Common myeloid progenitor, CD34-positive (primary cell): ENCODE measurements around the gene MTSS2.
A peak's percentile ranks its signal among the peaks of the same experiment; 100 is the strongest.

Experiments
- CTCF ChIA-PET: fragments of 350-600 bp; sonication (Branson Sonifier 250); formaldehyde crosslinking; loops from one replicate; lab custom pipeline; 2021; ENCODE audit warnings: antibody characterized with exemption; lab: Charles Lee
- POLR2A ChIA-PET: fragments of 350-600 bp; sonication (Branson Sonifier 250); formaldehyde crosslinking; loops from one replicate; lab custom pipeline; 2021; ENCODE audit warnings: antibody characterized with exemption; lab: Charles Lee
- DNase-seq, 3 donors: peaks; one replicate each; pipeline versions ENCODE4 v3.0.0 to v3.0.0-alpha.2; 2013
- H3K27ac ChIP-seq, 2 experiments: 1 replicate in 1 of 2; 2 replicates in 1 of 2; pipeline ENCODE4 v1.7.0; 2013; ENCODE audit warnings: inconsistent platforms in 2 of 2, low read length in 2 of 2, mild to moderate bottlenecking in 2 of 2, low read depth in 1 of 2, moderate library complexity in 1 of 2; ENCODE audit not compliant: severe bottlenecking in 2 of 2, insufficient read depth in 1 of 2, poor library complexity in 1 of 2
- H3K27me3 ChIP-seq, 5 experiments: replicated peaks in 2 of 5; 1 replicate in 3 of 5; 2 replicates in 2 of 5; pipeline versions ENCODE4 v1.6.1 to v1.7.0; 2013; ENCODE audit warnings: low read length in 4 of 5, mild to moderate bottlenecking in 2 of 5, moderate library complexity in 2 of 5, inconsistent platforms in 1 of 5; ENCODE audit not compliant: insufficient read depth in 5 of 5, control insufficient read depth in 4 of 5
- H3K36me3 ChIP-seq, 4 experiments: 1 replicate in 2 of 4; 2 replicates in 2 of 4; pipeline versions ENCODE4 v1.6.1 to v1.7.0; 2013; ENCODE audit warnings: low read length in 3 of 4, control low read depth in 1 of 4, mild to moderate bottlenecking in 1 of 4; ENCODE audit not compliant: control insufficient read depth in 4 of 4, insufficient read depth in 4 of 4
- H3K4me1 ChIP-seq, 4 experiments: 1 replicate in 3 of 4; 2 replicates in 1 of 4; pipeline versions ENCODE4 v1.6.1 to v1.7.1; 2013; ENCODE audit warnings: low read length in 3 of 4, mild to moderate bottlenecking in 3 of 4, control low read depth in 1 of 4, inconsistent platforms in 1 of 4, moderate library complexity in 1 of 4; ENCODE audit not compliant: control insufficient read depth in 4 of 4, insufficient read depth in 4 of 4; ENCODE audit errors: control extremely low read depth in 1 of 4
- H3K4me3 ChIP-seq, 7 experiments: 1 replicate in 4 of 7; 2 replicates in 3 of 7; pipeline versions ENCODE4 v1.5.1 to v1.7.0; 2013; ENCODE audit warnings: mild to moderate bottlenecking in 7 of 7, low read length in 6 of 7, moderate library complexity in 6 of 7, inconsistent platforms in 2 of 7, low read depth in 2 of 7, control low read depth in 1 of 7; ENCODE audit not compliant: insufficient read depth in 4 of 7, control insufficient read depth in 1 of 7; ENCODE audit errors: extremely low read depth in 1 of 7
- H3K9me3 ChIP-seq, 5 experiments: 1 replicate in 4 of 5; 2 replicates in 1 of 5; pipeline versions ENCODE4 v1.6.1 to v1.7.1; 2013; ENCODE audit warnings: low read length in 4 of 5, mild to moderate bottlenecking in 2 of 5, inconsistent platforms in 1 of 5, low read depth in 1 of 5, moderate library complexity in 1 of 5; ENCODE audit not compliant: control insufficient read depth in 4 of 5, insufficient read depth in 2 of 5; ENCODE audit errors: control extremely low read depth in 1 of 5
- WGBS: methylation state at CpG from one replicate; pipeline ENCODE4 v1.1.5; 2013; ENCODE audit not compliant: insufficient coverage; 5-methylcytosine and 5-hydroxymethylcytosine counted together

Gene MTSS2

DNA sequence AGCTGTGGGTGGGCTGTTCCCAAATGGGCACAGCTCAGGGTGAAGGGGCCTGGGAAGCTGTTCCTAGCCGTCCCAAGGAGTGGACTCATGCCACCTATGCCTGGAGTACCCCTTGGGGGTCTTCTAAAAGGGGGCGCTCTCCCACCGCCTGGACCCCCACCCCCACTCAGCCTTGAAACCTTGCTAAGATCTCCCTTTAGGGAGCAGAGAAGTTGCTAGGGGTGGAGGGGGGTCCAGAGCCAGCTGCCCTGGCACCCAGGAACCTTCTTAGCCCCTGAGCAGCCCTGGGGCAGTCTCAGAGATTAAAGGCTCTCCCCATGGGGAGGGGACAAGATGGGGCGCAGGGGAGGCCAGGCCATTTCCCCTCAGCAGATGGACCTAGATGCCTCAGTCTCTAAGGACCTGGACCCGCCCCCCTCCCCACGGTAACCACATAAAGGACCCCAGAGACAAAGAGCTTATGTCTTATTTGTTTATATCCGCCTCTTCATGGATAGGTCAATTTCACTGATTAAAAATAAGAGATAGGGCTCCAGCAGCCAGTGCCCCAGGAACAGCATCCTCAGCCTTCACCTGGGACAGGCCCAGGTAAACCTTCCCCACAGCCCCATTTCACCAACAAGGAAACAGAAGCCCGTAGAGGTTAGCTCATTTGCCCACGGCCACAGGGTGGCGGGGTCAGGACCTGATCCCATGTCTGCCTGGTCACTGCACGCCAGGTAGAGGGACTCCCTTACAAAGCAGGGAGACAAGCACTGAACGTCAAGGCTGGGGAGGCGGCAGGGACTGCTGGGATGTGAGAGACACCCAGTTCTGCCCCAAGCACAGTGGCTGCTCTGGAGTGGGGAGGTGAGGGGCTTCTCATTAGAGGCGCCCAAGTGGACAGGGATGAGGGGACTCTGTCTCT, 3.4 kb downstream of the MTSS2 start:
- no peak overlapping the region for H3K4me3 ChIP-seq
- ChIA-PET POLR2A (no interaction called here), CTCF (interaction anchor here (0.6 to 11.2 kb wide), 5 partner anchors 13 to 86 kb away, joined by 3 to 97 read pairs (median 4); no protein-coding TSS in a partner anchor)
- no peak for DNase-seq
- H3K4me1 ChIP-seq = peaks cover 0 to 36% (median 31%) of the 10 kb centered on the region in 4 experiments
- H3K36me3 ChIP-seq = peaks cover 0 to 27% (median 14%) of the 10 kb centered on the region in 4 experiments
- H3K27ac ChIP-seq = no peak overlapping the region
- WGBS = 92% methylated on average over 8 of the region's 14 CpGs
- H3K27me3 ChIP-seq = no peaks in the 10 kb centered on the region
- H3K9me3 ChIP-seq = no peaks in the 10 kb centered on the region

DNA sequence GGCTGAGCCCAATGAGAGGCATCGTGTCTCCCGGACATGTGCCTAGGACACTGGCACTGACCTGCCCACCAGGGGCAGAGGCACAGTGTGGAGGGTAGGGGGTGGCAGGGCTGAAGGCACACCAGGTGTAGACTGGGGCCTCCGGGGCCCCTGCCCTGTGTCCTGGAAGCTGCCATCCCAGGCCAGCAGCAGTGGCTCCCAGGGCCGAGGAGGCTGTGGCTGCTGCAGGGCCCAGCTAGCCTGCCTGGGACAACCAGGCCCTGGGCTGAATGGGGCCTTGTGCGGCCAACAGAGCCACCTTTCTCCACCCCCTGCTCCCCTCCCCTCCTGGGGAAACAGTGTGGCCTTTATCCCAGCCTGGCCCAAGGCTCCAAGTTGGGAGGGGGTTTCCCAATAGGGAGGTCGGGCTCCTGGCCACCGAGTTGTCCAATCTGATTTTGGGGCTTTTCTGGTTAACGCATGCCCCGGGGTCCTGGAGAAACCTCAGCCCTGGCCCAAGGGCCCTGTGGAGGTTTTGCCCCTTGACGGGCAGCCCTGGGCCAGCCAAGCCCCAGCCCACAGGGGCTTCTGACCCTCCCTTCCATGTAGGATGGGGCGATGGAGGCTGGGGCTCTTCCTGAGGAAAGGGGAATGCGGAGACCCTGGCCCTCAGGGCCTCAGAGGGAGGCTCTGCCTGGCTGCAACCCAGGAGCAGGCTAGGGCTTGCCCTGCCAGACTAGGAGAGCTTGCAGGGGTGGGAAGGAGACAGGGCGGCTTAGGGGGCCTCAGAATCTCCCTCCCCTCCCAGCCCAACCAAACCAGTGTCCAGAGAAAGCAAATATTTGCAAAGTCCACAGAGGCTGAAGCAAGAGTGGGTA, 4.2 kb downstream of the MTSS2 start:
- H3K27me3 ChIP-seq = no peaks in the 10 kb centered on the region
- DNase-seq = no peak
- CTCF ChIA-PET = interaction anchor here (0.7 to 11.2 kb wide), 5 partner anchors 8 to 87 kb away, joined by 3 to 97 read pairs (median 9); no protein-coding TSS in a partner anchor
- WGBS = 76% methylated on average over 10 of the region's 13 CpGs
- H3K9me3 ChIP-seq = no peaks in the 10 kb centered on the region
- H3K36me3 ChIP-seq = peaks cover 0 to 35% (median 16%) of the 10 kb centered on the region in 4 experiments
- H3K4me1 ChIP-seq = peaks cover 0 to 32% (median 29%) of the 10 kb centered on the region in 4 experiments
- H3K27ac ChIP-seq = no peak overlapping the region
- no peak overlapping the region for H3K4me3 ChIP-seq
- POLR2A ChIA-PET = no interaction called here

GRCh38 chr16:70680495-70681381, 5.1 kb downstream of the MTSS2 start:
- Histone ChIP-seq H3K4me1 (peaks cover 0 to 26% (median 23%) of the 10 kb centered on the region in 4 experiments), H3K36me3 (peaks cover 0 to 40% (median 24%) of the 10 kb centered on the region in 4 experiments), H3K27ac (no peak overlapping the region), H3K4me3 (no peak overlapping the region), H3K27me3 (no peaks in the 10 kb centered on the region), H3K9me3 (no peaks in the 10 kb centered on the region)
- ChIA-PET POLR2A (interaction anchor here (0.7 kb wide), 1 partner anchor 54 kb away, joined by 4 read pairs; no protein-coding TSS in a partner anchor), CTCF (interaction anchor here (0.6 to 11.2 kb wide), 5 partner anchors 9 to 95 kb away, joined by 3 to 97 read pairs (median 3); no protein-coding TSS in a partner anchor)
- 82% methylated on average over 10 of the region's 18 CpGs for WGBS
- DNase-seq = no peak

DNA sequence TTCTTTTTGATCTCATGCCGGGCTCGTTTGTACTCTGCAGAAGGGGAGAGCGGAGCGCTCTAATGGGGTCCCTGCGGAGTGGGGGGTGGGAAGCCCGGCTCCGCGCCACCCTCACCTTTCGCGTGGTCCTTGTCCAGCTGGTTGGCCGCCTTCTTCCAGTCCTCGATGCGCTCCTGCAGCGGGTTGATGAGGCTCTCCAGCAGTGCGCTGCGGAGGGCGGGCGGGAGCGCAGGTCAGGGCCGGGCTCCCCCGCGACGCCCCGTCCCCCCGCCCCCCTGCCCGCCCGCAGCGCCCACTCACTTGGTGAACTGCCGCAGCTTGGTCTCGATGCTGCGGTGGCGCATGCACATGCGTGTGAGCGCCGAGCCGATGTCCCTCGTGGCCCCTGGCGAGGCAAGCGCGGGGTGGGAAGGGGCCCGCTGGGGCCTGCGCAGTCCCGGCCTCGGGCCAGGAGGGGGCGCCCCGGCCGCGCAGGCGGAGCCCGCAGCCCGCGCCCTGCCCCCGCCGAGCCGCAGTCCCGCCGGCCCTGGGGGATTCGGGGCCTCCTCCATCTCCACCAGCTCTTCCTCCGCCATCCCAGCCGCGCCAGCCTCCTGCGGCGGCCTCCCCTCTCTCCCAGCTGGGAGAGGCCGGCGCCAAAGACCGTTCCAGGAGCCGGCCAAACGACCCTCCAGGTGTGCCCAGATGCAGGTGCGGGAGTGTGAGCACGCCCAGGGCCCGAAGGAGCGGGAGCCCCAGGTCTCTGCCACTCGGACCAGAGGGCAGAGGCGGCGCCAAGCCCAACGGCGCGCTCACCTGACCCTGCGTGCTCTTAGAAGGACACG, 6.0 kb downstream of the MTSS2 start:
- 92% methylated on average over 59 of the region's 80 CpGs for WGBS
- peak in 2 of 3 donors; percentile 23 for DNase-seq
- ChIA-PET POLR2A (no interaction called here), CTCF (interaction anchor here (0.7 to 11.2 kb wide), 14 partner anchors 10 to 96 kb away, joined by 3 to 97 read pairs (median 4); no protein-coding TSS in a partner anchor)
- no peaks in the 10 kb centered on the region for H3K27me3 ChIP-seq
- H3K36me3 ChIP-seq = peaks cover 0 to 45% (median 26%) of the 10 kb centered on the region in 4 experiments
- no peak overlapping the region for H3K27ac ChIP-seq
- peaks cover 0 to 19% (median 18%) of the 10 kb centered on the region in 4 experiments for H3K4me1 ChIP-seq
- H3K4me3 ChIP-seq = no peak overlapping the region
- H3K9me3 ChIP-seq = no peaks in the 10 kb centered on the region

DNA sequence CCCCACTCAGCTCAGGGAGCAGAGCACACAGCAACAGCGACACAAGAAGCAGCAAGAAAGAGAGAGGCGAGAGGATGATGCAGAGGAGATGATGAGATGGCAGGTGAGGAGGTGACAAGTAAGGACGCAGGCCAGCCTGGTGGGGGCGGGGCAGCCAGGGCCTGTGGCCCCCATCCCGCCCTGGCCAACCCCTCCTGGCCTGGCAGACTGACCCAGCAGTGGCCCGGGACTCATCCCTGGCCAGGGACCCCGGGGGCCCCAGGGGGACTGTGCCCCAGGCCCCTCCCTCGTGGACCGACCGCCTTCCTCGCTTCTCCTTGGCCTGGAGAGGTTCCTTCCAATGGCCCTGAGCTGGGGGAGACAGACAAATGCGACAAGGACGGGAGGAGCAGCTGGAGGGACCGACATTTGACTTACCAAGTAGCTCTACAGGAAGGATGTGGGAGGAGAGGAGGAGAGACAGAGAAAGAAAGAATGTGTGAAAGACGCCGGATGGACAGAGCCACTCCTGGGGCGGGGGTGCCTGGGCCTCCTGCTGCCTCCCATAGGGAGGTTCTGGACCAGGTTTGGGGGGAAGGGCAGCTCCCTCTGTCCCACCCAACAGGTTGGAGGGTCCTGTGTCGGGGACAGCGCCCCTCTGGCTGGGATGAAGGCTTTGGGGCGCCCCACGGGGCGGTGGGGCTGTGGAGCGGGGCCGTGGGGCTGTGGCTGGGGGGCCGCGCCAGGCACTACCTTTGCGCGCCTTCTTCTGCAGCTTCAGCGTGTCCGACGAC, 6.8 kb downstream of the MTSS2 start:
- peaks cover 0 to 13% (median 12%) of the 10 kb centered on the region in 4 experiments for H3K4me1 ChIP-seq
- no peaks in the 10 kb centered on the region for H3K9me3 ChIP-seq
- DNase-seq = no peak
- ChIA-PET CTCF (interaction anchor here (0.7 to 11.2 kb wide), 15 partner anchors 11 to 97 kb away, joined by 3 to 97 read pairs (median 4); no protein-coding TSS in a partner anchor), POLR2A (no interaction called here)
- H3K27ac ChIP-seq = no peak overlapping the region
- no peak overlapping the region for H3K4me3 ChIP-seq
- H3K36me3 ChIP-seq = peaks cover 0 to 53% (median 33%) of the 10 kb centered on the region in 4 experiments
- no peaks in the 10 kb centered on the region for H3K27me3 ChIP-seq
- WGBS = 92% methylated on average over 24 of the region's 31 CpGs
